IPS-18c (cell line): ENCODE data around the gene SLAMF8.

Experiments used
- H3K4me3 ChIP-seq: 2 replicates; pipeline ENCODE4 v1.7.0; 2013; ENCODE audit warnings: low read depth, mild to moderate bottlenecking, low read length, moderate library complexity; ENCODE audit not compliant: insufficient read depth
- H3K9me3 ChIP-seq: one replicate; pipeline ENCODE4 v1.6.1; 2013; ENCODE audit warnings: mild to moderate bottlenecking, low read length, moderate library complexity; ENCODE audit not compliant: control insufficient read depth, insufficient read depth

The SLAMF8 gene

GRCh38 chr1:159826441-159827101 lies at the start of gene SLAMF8:
Gene SLAMF8, plus strand, starts transcription at chr1:159826873. Its CDS starts 26 bp downstream, at chr1:159826899.
- H3K9me3 ChIP-seq: no peaks in the 10 kb centered on the region
- no peak within 1 kb of the TSS for H3K4me3 ChIP-seq

GRCh38 chr1:159778266-159778665 lies 48.4 kb upstream of the SLAMF8 start:
- Histone ChIP-seq H3K4me3 (no peak overlapping the region), H3K9me3 (no peaks in the 10 kb centered on the region)

GRCh38 chr1:159779403-159779851 lies 47.2 kb upstream of the SLAMF8 start:
- H3K9me3 ChIP-seq: no peaks in the 10 kb centered on the region
- H3K4me3 ChIP-seq: no peak overlapping the region

- no peaks in the 10 kb centered on the region for H3K9me3 ChIP-seq
- H3K4me3 ChIP-seq: peak within 1 kb of the TSS; percentile 69
Measured at GRCh38 chr1:159780583-159781582, 45.8 kb upstream of the SLAMF8 start, which contains the start of gene DUSP23. Gene DUSP23, plus strand, starts transcription at chr1:159780962. Its CDS starts 139 bp downstream, at chr1:159781101.

- H3K4me3 ChIP-seq: no peak overlapping the region
- H3K9me3 ChIP-seq: no peaks in the 10 kb centered on the region
Measured at GRCh38 chr1:159781992-159782391, 44.7 kb upstream of the SLAMF8 start.

- Histone ChIP-seq H3K4me3 (no peak overlapping the region; the same call in 1 of the 2 replicates), H3K9me3 (no peaks in the 10 kb centered on the region)
Measured at GRCh38 chr1:159783724-159784123, 42.9 kb upstream of the SLAMF8 start.

- no peak overlapping the region for H3K4me3 ChIP-seq
Measured at GRCh38 chr1:159786465-159786864, 40.2 kb upstream of the SLAMF8 start.

GRCh38 chr1:159786966-159787365 lies 39.7 kb upstream of the SLAMF8 start:
- Histone ChIP-seq H3K4me3 (no peak overlapping the region), H3K9me3 (no peaks in the 10 kb centered on the region)

More at GRCh38 chr1:159786465-159786864, 40.2 kb upstream of the SLAMF8 start:
- no peaks in the 10 kb centered on the region for H3K9me3 ChIP-seq

GRCh38 chr1:159790237-159790917 lies 36.3 kb upstream of the SLAMF8 start:
- Histone ChIP-seq H3K9me3 (no peaks in the 10 kb centered on the region), H3K4me3 (no peak overlapping the region)

- no peaks in the 10 kb centered on the region for H3K9me3 ChIP-seq
- H3K4me3 ChIP-seq: no peak overlapping the region
Measured at GRCh38 chr1:159791031-159791430, 35.6 kb upstream of the SLAMF8 start.

- H3K9me3 ChIP-seq: no peaks in the 10 kb centered on the region
- no peak overlapping the region for H3K4me3 ChIP-seq
Measured at GRCh38 chr1:159791461-159791860, 35.2 kb upstream of the SLAMF8 start.

GRCh38 chr1:159795534-159795933 lies 31.1 kb upstream of the SLAMF8 start:
- no peak overlapping the region for H3K4me3 ChIP-seq
- no peaks in the 10 kb centered on the region for H3K9me3 ChIP-seq

GRCh38 chr1:159798893-159799292 lies 27.8 kb upstream of the SLAMF8 start:
- Histone ChIP-seq H3K9me3 (no peaks in the 10 kb centered on the region), H3K4me3 (no peak overlapping the region)

- Histone ChIP-seq H3K4me3 (no peak overlapping the region), H3K9me3 (no peaks in the 10 kb centered on the region)
Measured at GRCh38 chr1:159799446-159799985, 27.2 kb upstream of the SLAMF8 start.

- no peaks in the 10 kb centered on the region for H3K9me3 ChIP-seq
Measured at GRCh38 chr1:159800177-159800930, 26.3 kb upstream of the SLAMF8 start.

GRCh38 chr1:159802111-159802510 lies 24.6 kb upstream of the SLAMF8 start, which contains the start of gene FCRL6:
Gene FCRL6, plus strand, starts transcription at chr1:159802360. Its CDS starts 65 bp downstream, at chr1:159802425.
- H3K9me3 ChIP-seq: no peaks in the 10 kb centered on the region

More at GRCh38 chr1:159800177-159800930, 26.3 kb upstream of the SLAMF8 start:
- H3K4me3 ChIP-seq: no peak overlapping the region

More at GRCh38 chr1:159802111-159802510, 24.6 kb upstream of the SLAMF8 start, which contains the start of gene FCRL6:
- no peak within 1 kb of the TSS for H3K4me3 ChIP-seq
